WTC11 (cell line): ENCODE results near the gene GRM8. TPM values are rescaled to one million over a fixed set of nuclear protein-coding genes. Genes with fewer than 3 reads are reported as not detected.

Source experiments
- ATAC-seq: fragments of 200-7000 bp; cut with Tn5 transposase; 2 replicates; pipeline ENCODE4 v1.10.0; 2021; ENCODE audit warnings: mild to moderate bottlenecking, moderate library complexity
- CTCF ChIA-PET: fragments of 300-600 bp; sonication (Branson Sonifier 250); formaldehyde crosslinking; loops from one replicate; lab custom pipeline; 2021; ENCODE audit warnings: antibody characterized with exemption; lab: Charles Lee
- POLR2A ChIA-PET: fragments of 350-600 bp; sonication (Branson Sonifier 250); formaldehyde crosslinking; loops from one replicate; lab custom pipeline; 2021; ENCODE audit warnings: antibody characterized with exemption; lab: Charles Lee
- DNase-seq: peaks from one replicate; pipeline ENCODE4 v3.0.0; 2021; ENCODE audit warnings: low spot score
- H3K27ac Mint-ChIP-seq: 2 replicates; pipeline ENCODE4 v1.8.0; 2021; ENCODE audit warnings: mixed read lengths
- H3K27me3 Mint-ChIP-seq: 2 replicates; pipeline ENCODE4 v1.8.0; 2021; ENCODE audit warnings: low read depth, mild to moderate bottlenecking, moderate library complexity, mixed read lengths
- H3K36me3 Mint-ChIP-seq: 2 replicates; pipeline ENCODE4 v1.8.0; 2021; ENCODE audit warnings: mixed read lengths
- H3K4me1 Mint-ChIP-seq: 2 replicates; pipeline ENCODE4 v1.8.0; 2022; ENCODE audit warnings: mixed read lengths
- H3K4me3 Mint-ChIP-seq: 2 replicates; pipeline ENCODE4 v1.8.0; 2021; ENCODE audit warnings: mild to moderate bottlenecking, moderate library complexity, mixed read lengths
- H3K9me3 Mint-ChIP-seq: 2 replicates; pipeline ENCODE4 v1.8.0; 2021; ENCODE audit warnings: mixed read lengths
- AFF4 ChIP-seq: sonication (generic); formaldehyde crosslinking; IDR thresholded peaks from 2 replicates; pipeline ENCODE4 v1.8.1; 2023; ENCODE audit warnings: mild to moderate bottlenecking, missing genetic modification reagents, borderline replicate concordance
- CBFB ChIP-seq: sonication (generic); formaldehyde crosslinking; IDR thresholded peaks from 2 replicates; pipeline ENCODE4 v1.8.1; 2022; ENCODE audit warnings: mild to moderate bottlenecking, low read depth, missing genetic modification reagents
- E2F5 ChIP-seq: sonication (generic); formaldehyde crosslinking; IDR thresholded peaks from 2 replicates; pipeline ENCODE4 v1.8.1; 2022; ENCODE audit warnings: mild to moderate bottlenecking, moderate library complexity, missing genetic modification reagents
- FOXP4 ChIP-seq: sonication (generic); formaldehyde crosslinking; IDR thresholded peaks from 2 replicates; pipeline ENCODE4 v1.8.0; 2022; ENCODE audit warnings: mild to moderate bottlenecking, missing genetic modification reagents
- GRHL2 ChIP-seq: fragments of 250-450 bp; sonication (Bioruptor Pico); IDR thresholded peaks from 2 replicates; pipeline ENCODE4 v1.8.0; 2022; ENCODE audit warnings: mild to moderate bottlenecking, moderate library complexity; ENCODE audit not compliant: insufficient replicate concordance, severe bottlenecking
- HMGA2 ChIP-seq: fragments of 250-450 bp; sonication (Bioruptor Pico); IDR thresholded peaks from 2 replicates; pipeline ENCODE4 v1.4.0; 2021; ENCODE audit warnings: mild to moderate bottlenecking, moderate library complexity
- JUN ChIP-seq: sonication (generic); formaldehyde crosslinking; IDR thresholded peaks from 2 replicates; pipeline ENCODE4 v1.8.0; 2023; ENCODE audit warnings: mild to moderate bottlenecking, missing genetic modification reagents
- MYBL2 ChIP-seq: sonication (generic); formaldehyde crosslinking; IDR thresholded peaks from 2 replicates; pipeline ENCODE4 v1.8.1; 2023; ENCODE audit warnings: mild to moderate bottlenecking, moderate library complexity, missing genetic modification reagents
- NR2C2 ChIP-seq: sonication (generic); formaldehyde crosslinking; IDR thresholded peaks from 2 replicates; pipeline ENCODE4 v1.8.0; 2022; ENCODE audit warnings: mild to moderate bottlenecking, missing genetic modification reagents
- OVOL2 ChIP-seq: fragments of 250-450 bp; sonication (Bioruptor Pico); IDR thresholded peaks from 2 replicates; pipeline ENCODE4 v1.9.0; 2021; ENCODE audit warnings: mild to moderate bottlenecking, borderline replicate concordance
- RORB ChIP-seq: fragments of 250-450 bp; sonication (Bioruptor Pico); IDR thresholded peaks from 2 replicates; pipeline ENCODE4 v1.9.0; 2021; ENCODE audit warnings: mild to moderate bottlenecking
- TCF7 ChIP-seq: sonication (generic); formaldehyde crosslinking; IDR thresholded peaks from 2 replicates; pipeline ENCODE4 v1.8.0; 2022; ENCODE audit warnings: mild to moderate bottlenecking, low read depth, missing genetic modification reagents, moderate library complexity
- ZNF423 ChIP-seq: fragments of 250-450 bp; sonication (Bioruptor Pico); IDR thresholded peaks from 2 replicates; pipeline ENCODE4 v2.1.2; 2022; ENCODE audit warnings: mild to moderate bottlenecking, moderate library complexity
- total RNA-seq: library from RNA; stranded (reverse); gene quantifications from 3 replicates; pipeline ENCODE4 v1.2.3, GENCODE V29; 2021
- TF ChIP-seq, protein P1 (sequence below): sonication (generic); formaldehyde crosslinking; IDR thresholded peaks from 2 replicates; pipeline ENCODE4 v1.8.0; 2023; ENCODE audit warnings: missing genetic modification reagents
- TF ChIP-seq, protein P2 (sequence below): sonication (generic); formaldehyde crosslinking; IDR thresholded peaks from 2 replicates; pipeline ENCODE4 v1.8.1; 2022; ENCODE audit warnings: mild to moderate bottlenecking, missing genetic modification reagents, moderate library complexity, borderline replicate concordance
- TF ChIP-seq, protein P3 (sequence below): sonication (generic); formaldehyde crosslinking; IDR thresholded peaks from 2 replicates; pipeline ENCODE4 v1.8.1; 2023; ENCODE audit warnings: mild to moderate bottlenecking, missing genetic modification reagents
- TF ChIP-seq, protein P4 (sequence below): fragments of 250-450 bp; sonication (Bioruptor Pico); IDR thresholded peaks from 2 replicates; pipeline ENCODE4 v2.1.2; 2022; ENCODE audit warnings: mild to moderate bottlenecking, moderate library complexity
- TF ChIP-seq, protein P5 (sequence below): sonication (generic); formaldehyde crosslinking; IDR thresholded peaks from 2 replicates; pipeline ENCODE4 v1.8.1; 2023; ENCODE audit warnings: mild to moderate bottlenecking, moderate library complexity, missing genetic modification reagents
- TF ChIP-seq, protein P6 (sequence below): fragments of 200-600 bp; IDR thresholded peaks from 2 replicates; pipeline ENCODE4 v1.8.0; 2022; ENCODE audit warnings: antibody characterized with exemption

The GRM8 gene
- total RNA-seq, 1 experiment from 2014 or later = 2.3 TPM

- ATAC-seq (no peak), DNase-seq (no peak)
- Mint-ChIP-seq H3K27ac (no peak overlapping the region), H3K4me3 (no peak overlapping the region), H3K9me3 (no peaks in the 10 kb centered on the region), H3K4me1 (peaks cover 4% of the 10 kb centered on the region), H3K27me3 (peaks cover 12% of the 10 kb centered on the region; the same call in 1 of the 2 replicates), H3K36me3 (no peaks in the 10 kb centered on the region)
- CTCF ChIA-PET = no interaction called here
- no peak for TF ChIP-seq NR2C2 (CRISPR knock-in tag)
- POLR2A ChIA-PET = no interaction called here
These were observed 491.7 kb downstream of the GRM8 start for GRCh38 chr7:126760914-126761577.

DNA sequence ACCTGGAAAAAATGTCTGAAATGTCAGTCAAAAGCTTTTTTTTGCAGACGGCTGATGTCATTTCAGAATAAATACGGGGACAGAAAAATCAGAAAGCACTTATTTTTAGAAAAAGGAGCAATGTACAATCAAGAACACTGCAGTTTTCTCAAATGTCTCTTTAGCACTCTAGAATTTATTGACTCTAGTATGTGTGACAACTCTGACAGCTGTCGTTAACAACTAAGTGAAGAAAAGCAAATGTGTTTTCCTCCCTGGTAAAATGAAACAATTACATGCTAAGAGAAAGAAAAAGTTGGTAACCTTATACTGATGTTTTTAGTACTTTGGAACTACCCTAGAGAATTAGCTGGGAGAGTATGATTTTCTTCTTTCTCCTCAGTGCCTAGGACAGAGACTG, 497.4 kb downstream of the GRM8 start:
- no peak overlapping the region for H3K27ac Mint-ChIP-seq
- no peak overlapping the region for H3K4me3 Mint-ChIP-seq
- no peaks in the 10 kb centered on the region for H3K36me3 Mint-ChIP-seq
- ChIA-PET CTCF (no interaction called here), POLR2A (no interaction called here)
- 0 out of 2 replicates have a peak, but pooled peaks cover 3% of the 10 kb centered on the region for H3K4me1 Mint-ChIP-seq
- H3K27me3 Mint-ChIP-seq = no peaks in the 10 kb centered on the region
- H3K9me3 Mint-ChIP-seq = no peaks in the 10 kb centered on the region
- ATAC-seq = no peak
- no peak for DNase-seq
- no peak for TF ChIP-seq ZNF423
- no peak for TF ChIP-seq HMGA2
- TF ChIP-seq, protein P1, sequence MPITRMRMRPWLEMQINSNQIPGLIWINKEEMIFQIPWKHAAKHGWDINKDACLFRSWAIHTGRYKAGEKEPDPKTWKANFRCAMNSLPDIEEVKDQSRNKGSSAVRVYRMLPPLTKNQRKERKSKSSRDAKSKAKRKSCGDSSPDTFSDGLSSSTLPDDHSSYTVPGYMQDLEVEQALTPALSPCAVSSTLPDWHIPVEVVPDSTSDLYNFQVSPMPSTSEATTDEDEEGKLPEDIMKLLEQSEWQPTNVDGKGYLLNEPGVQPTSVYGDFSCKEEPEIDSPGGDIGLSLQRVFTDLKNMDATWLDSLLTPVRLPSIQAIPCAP (CRISPR knock-in tag) = no peak
- TF ChIP-seq JUN (CRISPR knock-in tag) = no peak
- no peak for TF ChIP-seq CBFB (CRISPR knock-in tag)
- TF ChIP-seq, protein P2, sequence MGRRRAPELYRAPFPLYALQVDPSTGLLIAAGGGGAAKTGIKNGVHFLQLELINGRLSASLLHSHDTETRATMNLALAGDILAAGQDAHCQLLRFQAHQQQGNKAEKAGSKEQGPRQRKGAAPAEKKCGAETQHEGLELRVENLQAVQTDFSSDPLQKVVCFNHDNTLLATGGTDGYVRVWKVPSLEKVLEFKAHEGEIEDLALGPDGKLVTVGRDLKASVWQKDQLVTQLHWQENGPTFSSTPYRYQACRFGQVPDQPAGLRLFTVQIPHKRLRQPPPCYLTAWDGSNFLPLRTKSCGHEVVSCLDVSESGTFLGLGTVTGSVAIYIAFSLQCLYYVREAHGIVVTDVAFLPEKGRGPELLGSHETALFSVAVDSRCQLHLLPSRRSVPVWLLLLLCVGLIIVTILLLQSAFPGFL (CRISPR knock-in tag) = no peak
- no peak for TF ChIP-seq OVOL2 (CRISPR knock-in tag)
- TF ChIP-seq, protein P3, sequence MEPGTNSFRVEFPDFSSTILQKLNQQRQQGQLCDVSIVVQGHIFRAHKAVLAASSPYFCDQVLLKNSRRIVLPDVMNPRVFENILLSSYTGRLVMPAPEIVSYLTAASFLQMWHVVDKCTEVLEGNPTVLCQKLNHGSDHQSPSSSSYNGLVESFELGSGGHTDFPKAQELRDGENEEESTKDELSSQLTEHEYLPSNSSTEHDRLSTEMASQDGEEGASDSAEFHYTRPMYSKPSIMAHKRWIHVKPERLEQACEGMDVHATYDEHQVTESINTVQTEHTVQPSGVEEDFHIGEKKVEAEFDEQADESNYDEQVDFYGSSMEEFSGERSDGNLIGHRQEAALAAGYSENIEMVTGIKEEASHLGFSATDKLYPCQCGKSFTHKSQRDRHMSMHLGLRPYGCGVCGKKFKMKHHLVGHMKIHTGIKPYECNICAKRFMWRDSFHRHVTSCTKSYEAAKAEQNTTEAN (CRISPR knock-in tag) = no peak
- no peak for TF ChIP-seq MYBL2 (CRISPR knock-in tag)
- no peak for TF ChIP-seq GRHL2
- no peak for TF ChIP-seq RORB
- TF ChIP-seq, protein P4, sequence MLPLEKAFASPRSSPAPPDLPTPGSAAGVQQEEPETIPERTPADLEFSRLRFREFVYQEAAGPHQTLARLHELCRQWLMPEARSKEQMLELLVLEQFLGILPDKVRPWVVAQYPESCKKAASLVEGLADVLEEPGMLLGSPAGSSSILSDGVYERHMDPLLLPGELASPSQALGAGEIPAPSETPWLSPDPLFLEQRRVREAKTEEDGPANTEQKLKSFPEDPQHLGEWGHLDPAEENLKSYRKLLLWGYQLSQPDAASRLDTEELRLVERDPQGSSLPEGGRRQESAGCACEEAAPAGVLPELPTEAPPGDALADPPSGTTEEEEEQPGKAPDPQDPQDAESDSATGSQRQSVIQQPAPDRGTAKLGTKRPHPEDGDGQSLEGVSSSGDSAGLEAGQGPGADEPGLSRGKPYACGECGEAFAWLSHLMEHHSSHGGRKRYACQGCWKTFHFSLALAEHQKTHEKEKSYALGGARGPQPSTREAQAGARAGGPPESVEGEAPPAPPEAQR (CRISPR knock-in tag) = no peak
- TF ChIP-seq, protein P5, sequence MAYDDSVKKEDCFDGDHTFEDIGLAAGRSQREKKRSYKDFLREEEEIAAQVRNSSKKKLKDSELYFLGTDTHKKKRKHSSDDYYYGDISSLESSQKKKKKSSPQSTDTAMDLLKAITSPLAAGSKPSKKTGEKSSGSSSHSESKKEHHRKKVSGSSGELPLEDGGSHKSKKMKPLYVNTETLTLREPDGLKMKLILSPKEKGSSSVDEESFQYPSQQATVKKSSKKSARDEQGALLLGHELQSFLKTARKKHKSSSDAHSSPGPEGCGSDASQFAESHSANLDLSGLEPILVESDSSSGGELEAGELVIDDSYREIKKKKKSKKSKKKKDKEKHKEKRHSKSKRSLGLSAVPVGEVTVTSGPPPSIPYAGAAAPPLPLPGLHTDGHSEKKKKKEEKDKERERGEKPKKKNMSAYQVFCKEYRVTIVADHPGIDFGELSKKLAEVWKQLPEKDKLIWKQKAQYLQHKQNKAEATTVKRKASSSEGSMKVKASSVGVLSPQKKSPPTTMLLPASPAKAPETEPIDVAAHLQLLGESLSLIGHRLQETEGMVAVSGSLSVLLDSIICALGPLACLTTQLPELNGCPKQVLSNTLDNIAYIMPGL = no peak
- no peak for TF ChIP-seq FOXP4 (CRISPR knock-in tag)
- TF ChIP-seq E2F5 (CRISPR knock-in tag) = no peak
- no peak for TF ChIP-seq AFF4 (CRISPR knock-in tag)
- TF ChIP-seq TCF7 (CRISPR knock-in tag) = no peak
- TF ChIP-seq, protein P6, sequence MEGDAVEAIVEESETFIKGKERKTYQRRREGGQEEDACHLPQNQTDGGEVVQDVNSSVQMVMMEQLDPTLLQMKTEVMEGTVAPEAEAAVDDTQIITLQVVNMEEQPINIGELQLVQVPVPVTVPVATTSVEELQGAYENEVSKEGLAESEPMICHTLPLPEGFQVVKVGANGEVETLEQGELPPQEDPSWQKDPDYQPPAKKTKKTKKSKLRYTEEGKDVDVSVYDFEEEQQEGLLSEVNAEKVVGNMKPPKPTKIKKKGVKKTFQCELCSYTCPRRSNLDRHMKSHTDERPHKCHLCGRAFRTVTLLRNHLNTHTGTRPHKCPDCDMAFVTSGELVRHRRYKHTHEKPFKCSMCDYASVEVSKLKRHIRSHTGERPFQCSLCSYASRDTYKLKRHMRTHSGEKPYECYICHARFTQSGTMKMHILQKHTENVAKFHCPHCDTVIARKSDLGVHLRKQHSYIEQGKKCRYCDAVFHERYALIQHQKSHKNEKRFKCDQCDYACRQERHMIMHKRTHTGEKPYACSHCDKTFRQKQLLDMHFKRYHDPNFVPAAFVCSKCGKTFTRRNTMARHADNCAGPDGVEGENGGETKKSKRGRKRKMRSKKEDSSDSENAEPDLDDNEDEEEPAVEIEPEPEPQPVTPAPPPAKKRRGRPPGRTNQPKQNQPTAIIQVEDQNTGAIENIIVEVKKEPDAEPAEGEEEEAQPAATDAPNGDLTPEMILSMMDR = no peak
